LNCAP (cell line): ENCODE data around the gene RABGGTA.

ENCODE experiments used
- TF ChIP-seq, protein P1 (sequence below): fragments of 450-650 bp; IDR thresholded peaks from 2 replicates; pipeline ENCODE4 v1.5.1; 2017; ENCODE audit warnings: mild to moderate bottlenecking

The RABGGTA gene

DNA sequence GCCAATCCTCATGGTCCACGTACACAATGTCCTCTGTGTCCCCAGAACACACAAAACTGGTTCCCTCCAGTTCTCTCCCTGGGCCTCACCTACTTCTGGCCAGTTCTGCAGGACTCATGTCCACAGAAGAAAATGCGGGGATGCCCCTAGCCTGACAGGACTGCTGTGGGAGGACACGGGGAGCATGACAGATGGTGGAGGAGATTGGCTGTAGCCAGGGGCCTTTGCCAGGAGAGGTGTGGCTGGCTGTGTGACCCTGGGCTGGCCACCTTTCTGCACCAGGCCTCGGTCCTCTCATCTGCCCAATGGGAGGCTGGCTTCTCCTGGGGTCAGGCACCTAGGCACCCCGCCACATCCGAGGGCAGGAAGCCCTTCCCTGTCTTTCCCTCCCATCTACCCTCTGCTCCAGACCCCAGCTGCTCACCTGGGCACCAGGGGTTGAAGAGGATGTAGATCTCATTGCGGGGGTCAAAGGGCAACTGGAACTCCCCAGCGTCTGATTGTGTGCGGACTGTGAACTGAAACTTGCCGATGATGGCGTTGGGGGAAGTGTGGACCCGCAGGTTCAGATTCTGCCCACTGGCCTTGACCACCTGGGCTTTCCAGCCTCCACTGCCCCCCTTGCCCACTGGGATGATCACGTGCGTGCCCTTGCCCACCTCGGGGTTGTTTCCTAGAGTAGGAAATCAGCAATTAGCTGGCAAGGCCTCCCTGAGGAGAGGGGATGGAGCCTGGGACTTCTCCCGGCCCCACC lies 11.2 kb downstream of the RABGGTA start:
- TF ChIP-seq, protein P1, sequence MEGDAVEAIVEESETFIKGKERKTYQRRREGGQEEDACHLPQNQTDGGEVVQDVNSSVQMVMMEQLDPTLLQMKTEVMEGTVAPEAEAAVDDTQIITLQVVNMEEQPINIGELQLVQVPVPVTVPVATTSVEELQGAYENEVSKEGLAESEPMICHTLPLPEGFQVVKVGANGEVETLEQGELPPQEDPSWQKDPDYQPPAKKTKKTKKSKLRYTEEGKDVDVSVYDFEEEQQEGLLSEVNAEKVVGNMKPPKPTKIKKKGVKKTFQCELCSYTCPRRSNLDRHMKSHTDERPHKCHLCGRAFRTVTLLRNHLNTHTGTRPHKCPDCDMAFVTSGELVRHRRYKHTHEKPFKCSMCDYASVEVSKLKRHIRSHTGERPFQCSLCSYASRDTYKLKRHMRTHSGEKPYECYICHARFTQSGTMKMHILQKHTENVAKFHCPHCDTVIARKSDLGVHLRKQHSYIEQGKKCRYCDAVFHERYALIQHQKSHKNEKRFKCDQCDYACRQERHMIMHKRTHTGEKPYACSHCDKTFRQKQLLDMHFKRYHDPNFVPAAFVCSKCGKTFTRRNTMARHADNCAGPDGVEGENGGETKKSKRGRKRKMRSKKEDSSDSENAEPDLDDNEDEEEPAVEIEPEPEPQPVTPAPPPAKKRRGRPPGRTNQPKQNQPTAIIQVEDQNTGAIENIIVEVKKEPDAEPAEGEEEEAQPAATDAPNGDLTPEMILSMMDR: no peak

DNA sequence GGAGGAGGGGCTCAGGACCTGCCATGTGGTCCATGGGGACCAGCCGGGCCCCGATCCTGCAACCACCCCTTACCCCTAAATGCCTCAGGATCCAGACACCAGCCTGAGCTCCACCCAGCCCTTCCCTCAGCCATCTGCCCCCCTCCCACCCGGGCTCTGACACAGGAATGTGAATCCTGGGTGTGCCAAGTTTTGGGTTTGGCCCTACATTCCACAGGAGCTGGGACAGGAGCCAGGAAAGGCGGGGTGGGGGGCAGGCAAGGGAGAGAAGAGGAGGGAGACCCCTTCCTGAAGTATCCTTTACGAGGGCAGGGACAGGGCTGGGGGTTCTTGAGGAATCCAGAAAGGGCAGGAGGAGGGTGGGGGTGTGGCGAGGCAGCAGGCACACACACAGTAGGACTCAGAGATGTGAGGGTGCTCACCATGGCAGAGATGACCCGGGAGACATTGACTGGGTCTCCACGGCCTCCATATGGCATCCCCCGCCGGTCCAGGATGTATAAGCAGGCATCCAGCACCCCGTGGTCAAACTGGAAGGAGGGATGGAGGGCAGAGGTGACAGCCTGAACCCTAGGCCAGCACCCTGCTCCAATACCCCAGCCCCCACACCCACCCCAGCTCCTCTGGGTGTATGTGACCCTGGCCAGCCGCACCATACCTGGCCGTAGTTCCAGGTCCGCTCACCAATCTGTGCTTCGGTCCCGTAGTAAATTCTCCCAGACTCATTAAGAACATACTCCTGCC lies 11.9 kb downstream of the RABGGTA start:
- TF ChIP-seq, protein P1: no peak

DNA sequence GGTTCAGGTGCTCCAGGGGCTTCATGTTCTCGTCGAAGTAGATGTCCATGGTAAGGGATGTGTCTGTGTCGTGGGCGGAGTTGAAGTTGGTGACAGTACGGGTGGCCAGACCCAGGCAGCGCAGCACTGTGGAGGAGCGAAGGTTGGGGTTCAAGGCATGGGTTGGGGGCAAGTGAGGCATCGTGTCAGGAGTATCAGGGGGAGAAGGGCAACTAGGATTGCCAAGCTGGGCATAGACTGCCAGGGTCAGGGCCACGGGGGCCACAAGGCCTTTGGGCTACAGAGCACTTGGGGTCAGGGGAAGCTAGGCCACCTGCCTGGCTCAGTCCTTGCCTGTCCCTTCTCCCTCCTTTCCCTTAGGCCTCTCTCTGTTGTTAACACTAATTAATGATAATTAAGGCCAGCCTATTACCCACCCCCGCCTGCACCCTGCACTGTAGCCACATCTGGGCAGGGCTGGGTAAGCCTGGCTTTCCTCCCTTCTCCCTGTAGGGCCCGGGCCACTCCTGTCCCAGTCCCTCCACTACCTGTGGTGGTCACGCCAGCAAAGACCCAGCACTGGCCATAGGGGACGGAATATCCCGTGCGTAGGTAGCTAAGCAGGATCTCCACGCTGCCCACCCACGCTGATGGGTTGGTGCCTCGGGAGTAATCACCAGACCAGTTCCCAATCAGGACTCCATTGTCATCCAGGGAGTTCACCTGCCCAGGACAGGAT lies 12.7 kb downstream of the RABGGTA start:
- TF ChIP-seq, protein P1: no peak

DNA sequence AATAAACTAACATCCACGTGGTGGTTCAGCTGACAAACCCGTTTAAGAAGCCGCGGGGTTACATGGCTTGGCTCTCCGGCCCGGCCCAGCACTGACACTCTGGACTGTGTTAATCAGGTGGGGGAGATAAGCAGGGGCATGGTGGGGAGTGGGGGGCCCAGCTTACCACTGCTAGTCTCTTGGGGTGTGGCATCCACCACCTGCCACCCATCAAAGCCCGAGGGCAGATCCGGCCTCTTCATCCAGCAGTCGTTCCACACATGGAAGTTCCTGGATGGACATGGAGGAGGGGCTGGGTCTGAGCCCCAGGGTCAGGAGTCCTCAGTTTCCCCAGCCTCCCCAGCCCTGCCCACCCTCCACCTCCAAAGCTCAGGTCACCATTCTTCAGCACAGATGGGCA lies 13.3 kb downstream of the RABGGTA start:
- TF ChIP-seq, protein P1: no peak

DNA sequence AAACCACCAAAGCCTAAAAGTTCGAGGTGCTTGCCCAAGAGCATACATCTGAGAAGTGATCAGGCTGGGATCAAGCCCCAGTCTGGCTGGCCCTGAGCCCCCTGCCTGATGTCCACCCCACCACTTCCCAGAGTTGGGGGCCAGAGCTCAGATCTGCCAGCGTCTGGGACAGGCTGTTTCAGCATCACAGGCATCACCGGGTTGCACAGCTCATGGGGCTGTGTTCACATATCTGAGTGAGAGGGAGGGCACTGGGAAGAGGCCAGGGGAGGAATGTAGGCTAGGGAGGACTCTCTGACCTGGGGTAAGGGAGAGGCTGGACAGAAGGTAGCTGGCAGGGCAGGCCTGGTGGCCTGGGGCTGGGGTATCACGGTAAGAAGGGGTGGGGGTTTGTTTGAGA lies 14.4 kb downstream of the RABGGTA start:
- TF ChIP-seq, protein P1: no peak

DNA sequence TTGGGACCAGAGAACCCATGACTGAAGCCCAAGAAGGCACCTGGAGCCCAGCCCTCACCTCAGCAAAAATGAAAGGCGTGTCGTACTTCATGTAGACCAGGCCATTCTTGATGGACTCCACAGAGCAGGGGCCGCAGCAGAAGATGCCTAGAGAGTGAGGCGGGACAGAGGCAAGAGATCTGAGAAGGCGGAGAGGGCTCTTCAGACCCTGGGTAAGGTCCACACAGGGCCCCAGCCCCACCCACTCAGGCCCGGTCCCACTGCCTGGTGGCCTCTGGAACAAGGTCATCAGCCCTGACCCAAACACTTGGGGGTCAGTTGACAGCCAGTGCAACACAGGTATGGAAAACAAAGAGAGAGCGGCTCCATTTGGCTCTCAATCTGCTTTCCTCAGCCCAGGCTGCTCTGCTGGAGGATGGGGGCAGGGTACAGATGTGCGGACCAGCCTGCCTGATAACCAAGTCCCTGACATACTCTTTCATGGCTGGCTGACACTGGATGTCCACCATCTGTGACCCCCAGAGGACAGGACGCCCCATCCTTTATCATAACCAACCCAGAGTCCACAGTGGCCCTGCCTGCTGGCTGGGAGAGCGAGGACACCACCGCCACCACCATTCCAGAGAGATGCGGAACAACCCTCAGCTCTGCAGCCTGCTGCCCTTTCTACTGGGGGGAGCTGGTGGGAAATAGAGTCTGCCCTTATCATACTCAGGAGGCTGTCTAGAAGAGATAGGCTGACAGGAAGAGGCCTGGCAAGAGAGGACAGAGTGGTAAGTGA lies 15.3 kb downstream of the RABGGTA start:
- TF ChIP-seq, protein P1: no peak

DNA sequence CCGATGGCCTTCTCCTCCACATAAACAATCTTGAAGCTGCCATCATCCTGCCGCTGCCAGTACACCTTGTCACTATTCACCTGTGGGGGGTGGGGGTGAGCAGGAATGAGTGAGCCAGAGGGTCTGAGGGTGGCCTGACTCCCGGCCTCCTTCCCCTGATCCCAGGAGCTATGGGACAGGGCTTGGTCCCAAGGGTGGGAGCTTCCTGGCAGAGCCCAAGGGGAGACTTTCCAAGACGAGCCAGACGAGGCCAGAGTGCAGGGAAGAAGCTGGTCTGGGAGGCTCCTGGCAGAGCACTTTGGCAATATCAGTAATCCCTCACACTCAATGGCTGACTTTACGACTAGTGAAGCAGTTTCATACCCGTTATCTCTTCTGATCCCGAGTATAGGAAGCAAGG lies 16.0 kb downstream of the RABGGTA start:
- TF ChIP-seq, protein P1: no peak
